RWPE1 (cell line): ENCODE results near the gene TINAG.
A peak's percentile ranks its signal among the peaks of the same experiment; 100 is the strongest.

Experiments used
- CTCF ChIA-PET: fragments of 350-600 bp; sonication (Branson Sonifier 250); formaldehyde crosslinking; extraction: SDS; loops from one replicate; lab custom pipeline; 2021; lab: Yijun Ruan, JAX
- POLR2A ChIA-PET: fragments of 400-600 bp; formaldehyde crosslinking; extraction: SDS; loops from one replicate; lab custom pipeline; 2020; ENCODE audit warnings: antibody characterized with exemption; ENCODE audit not compliant: low non-redundant PET; lab: Yijun Ruan, JAX
- DNase-seq: peaks from one replicate; pipeline ENCODE4 v3.0.0; 2012; ENCODE audit warnings: low spot score
- H3K27ac ChIP-seq: fragments of 450-650 bp; 2 replicates; pipeline ENCODE4 v1.5.1; 2017
- CTCF ChIP-seq: fragments of 450-650 bp; conservative IDR thresholded peaks from 2 replicates; pipeline ENCODE4 v1.5.1; 2017; ENCODE audit warnings: low read depth, mild to moderate bottlenecking

Gene TINAG

GRCh38 chr6:54286141-54286540 is 22.1 kb upstream of the TINAG start:
- DNase-seq, result peak; percentile 5
- H3K27ac ChIP-seq, result no peak overlapping the region
- ChIA-PET CTCF (interaction anchor here (0.6 kb wide), 1 partner anchor 50 kb away, joined by 4 read pairs; no protein-coding TSS in a partner anchor), POLR2A (no interaction called here)
- no peak for TF ChIP-seq CTCF

DNA sequence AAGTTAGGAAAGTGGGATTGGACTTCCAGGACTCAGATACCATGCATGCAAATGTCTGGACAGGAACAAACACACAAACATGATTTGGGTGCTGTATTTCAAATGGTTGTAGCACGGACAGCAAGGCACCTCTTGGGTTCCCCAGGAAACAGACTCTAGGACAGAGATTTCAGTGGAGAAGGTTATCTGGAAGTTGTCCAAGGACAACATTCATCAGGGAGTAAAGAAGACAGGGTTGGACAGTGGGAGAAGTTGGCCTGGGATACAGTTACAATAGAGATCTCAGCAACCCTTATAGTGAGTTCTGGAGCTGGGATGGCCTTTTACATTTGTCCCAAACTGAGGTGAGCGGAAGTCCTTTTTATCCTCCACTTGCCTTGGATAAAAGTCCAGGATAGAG is 19.8 kb upstream of the TINAG start:
- TF ChIP-seq CTCF, result no peak
- DNase-seq, result no peak
- H3K27ac ChIP-seq, result no peak overlapping the region
- POLR2A ChIA-PET, result no interaction called here
- CTCF ChIA-PET, result no interaction called here

GRCh38 chr6:54289426-54289825 is 18.8 kb upstream of the TINAG start:
- no peak for TF ChIP-seq CTCF
- DNase-seq, result no peak
- H3K27ac ChIP-seq, result no peak overlapping the region
- ChIA-PET POLR2A (no interaction called here), CTCF (interaction anchor here (0.6 kb wide), 1 partner anchor 656 kb away, joined by 3 read pairs; no protein-coding TSS in a partner anchor)

DNA sequence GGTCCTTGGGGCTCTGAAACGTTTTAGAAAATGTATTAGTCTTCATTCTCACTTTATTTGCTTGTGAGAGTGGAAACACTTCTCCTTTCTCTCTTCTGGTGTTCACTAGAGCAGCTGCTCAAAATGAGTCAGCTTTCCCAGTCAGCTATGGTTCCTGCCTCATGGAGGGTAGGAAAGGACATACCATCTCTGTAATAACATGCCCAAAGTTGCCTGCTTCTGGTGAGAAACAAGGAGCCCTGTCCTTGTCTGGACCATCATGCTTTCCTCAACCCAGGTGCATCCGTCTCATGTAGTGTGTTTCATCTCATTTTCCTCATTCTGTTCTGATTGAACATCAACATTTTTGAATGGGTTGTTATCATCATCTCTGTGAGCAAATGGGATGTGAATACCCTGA is 17.1 kb upstream of the TINAG start:
- DNase-seq, result peak; percentile 54
- no peak for TF ChIP-seq CTCF
- POLR2A ChIA-PET, result no interaction called here
- CTCF ChIA-PET, result no interaction called here
- no peak overlapping the region for H3K27ac ChIP-seq

- DNase-seq, result peak; percentile 50
- no peak for TF ChIP-seq CTCF
- no peak overlapping the region for H3K27ac ChIP-seq
- CTCF ChIA-PET, result no interaction called here
- POLR2A ChIA-PET, result no interaction called here
These were observed 16.5 kb upstream of the TINAG start for GRCh38 chr6:54291738-54292137.

DNA sequence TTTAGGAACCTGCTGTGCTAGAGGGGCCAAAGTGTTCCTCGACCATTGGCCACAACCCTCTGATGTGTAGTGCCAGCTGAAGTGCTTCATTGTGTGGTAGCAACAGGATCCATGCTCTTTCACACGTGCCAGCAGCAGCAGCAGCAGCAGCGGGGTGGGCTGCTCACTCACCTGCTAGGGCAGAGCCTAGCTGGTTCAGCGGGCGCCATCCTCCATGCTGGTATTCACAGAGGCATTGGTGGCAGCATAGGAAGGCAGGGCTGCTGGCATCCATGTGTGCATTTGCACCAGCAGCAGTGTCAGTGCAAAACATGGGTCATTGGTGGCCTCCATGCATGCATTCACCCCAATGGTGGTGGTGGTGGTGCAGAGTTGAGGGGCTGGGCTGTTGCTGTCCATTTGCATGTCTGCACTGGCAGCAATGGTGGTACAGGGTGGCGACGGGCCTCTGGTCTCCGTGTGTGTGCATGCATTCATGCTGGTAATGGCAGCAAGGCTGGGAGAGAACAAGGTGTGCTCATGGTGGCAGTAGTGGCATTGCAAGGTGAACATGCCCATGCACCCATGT is 13.2 kb upstream of the TINAG start:
- ChIA-PET POLR2A (no interaction called here), CTCF (no interaction called here)
- TF ChIP-seq CTCF, result no peak
- H3K27ac ChIP-seq, result no peak overlapping the region
- no peak for DNase-seq
